ENCODE data around the gene RNF4. TPM values are rescaled to one million over a fixed set of nuclear protein-coding genes. Genes with fewer than 3 reads are reported as not detected.

RNF4 gene
- total and polyA plus RNA-seq, 2 donors: 41.3 to 43.1 TPM

DNA sequence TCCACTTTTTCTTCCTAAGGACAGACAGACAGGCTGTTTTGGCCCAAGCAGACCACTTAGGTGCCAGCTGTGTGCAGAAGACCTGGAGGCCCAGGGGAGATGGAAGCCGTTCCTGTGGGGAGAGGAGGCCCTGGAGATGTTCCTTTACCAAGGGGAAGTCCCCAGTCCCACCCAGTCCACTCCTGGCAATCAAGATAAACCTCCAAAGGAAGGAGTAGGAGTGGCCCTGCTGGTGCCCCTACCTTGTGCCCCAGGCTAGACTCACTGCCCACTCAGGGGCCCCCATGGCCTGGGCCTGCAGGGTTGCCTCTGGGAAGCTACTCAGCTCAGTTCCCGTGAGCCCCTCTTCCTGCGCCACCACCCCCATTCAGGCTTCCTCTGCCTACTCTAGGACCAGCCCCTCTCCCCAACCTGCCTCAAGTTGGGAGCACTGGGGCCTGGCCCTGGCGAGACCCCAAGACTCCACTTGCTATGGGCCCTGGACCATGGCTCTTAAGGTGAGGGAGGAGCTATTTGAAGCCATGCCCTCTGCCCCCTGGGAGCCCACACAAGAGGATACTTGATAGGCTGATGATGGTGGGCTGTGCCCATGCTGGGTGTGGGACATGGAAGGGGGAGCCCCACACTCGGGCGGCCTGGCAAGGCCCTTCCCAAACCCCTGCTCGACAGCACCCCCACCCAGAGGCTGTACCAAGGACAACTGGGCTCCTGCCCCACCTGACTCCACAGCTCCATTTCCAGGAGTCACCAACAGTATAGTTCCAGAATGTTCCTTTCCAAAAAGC, 24.8 kb upstream of the RNF4 start:
- 93% methylated on average over 7 of the region's 7 CpGs for WGBS
- Histone ChIP-seq H3K36me3 (ENCODE audit: control insufficient read depth in 2 of 2, insufficient read depth in 2 of 2, low read length in 1 of 2) (no peaks in the 10 kb centered on the region), H3K27me3 (ENCODE audit: control insufficient read depth in 2 of 2, insufficient read depth in 1 of 2, low read length in 1 of 2) (peaks cover 0 to 2% of the 10 kb centered on the region in 2 donors), H3K9me3 (ENCODE audit: control insufficient read depth in 2 of 2, insufficient read depth in 1 of 2, low read length in 1 of 2) (no peaks in the 10 kb centered on the region), H3K4me3 (ENCODE audit: low read length in 2 of 2) (no peak overlapping the region), H3K27ac (ENCODE audit: low read depth in 1 of 2, low read length in 1 of 2) (no peak overlapping the region), H3K4me1 (ENCODE audit: control insufficient read depth in 2 of 2, insufficient read depth in 2 of 2, low read length in 2 of 2) (peaks cover 0 to 6% of the 10 kb centered on the region in 2 donors)
- no peak for DNase-seq (ENCODE audit: low read depth in 6 of 9, low spot score in 9 of 9)

DNA sequence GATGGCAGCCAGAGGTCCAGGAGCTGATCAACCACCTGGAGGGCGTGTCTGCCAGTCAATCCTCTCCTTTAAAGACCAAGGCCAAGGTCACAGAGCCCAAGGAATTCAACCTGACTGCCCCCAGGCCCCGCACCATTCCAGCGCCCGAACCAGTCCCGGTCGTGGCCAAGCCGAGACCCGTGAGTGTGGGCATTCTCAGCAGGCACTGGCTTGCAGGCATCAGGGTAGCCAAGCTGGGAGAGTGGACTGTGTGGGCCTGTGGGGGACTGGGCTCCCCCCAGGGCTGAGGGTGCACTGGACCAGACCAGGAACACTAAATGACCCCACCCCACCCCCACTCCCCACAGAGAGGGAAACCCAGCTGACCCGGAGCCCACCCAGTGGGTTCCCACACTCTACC, 23.8 kb upstream of the RNF4 start:
- WGBS: 97% methylated on average over 9 of the region's 9 CpGs
- peaks cover 0 to 2% of the 10 kb centered on the region in 2 donors for H3K27me3 ChIP-seq (ENCODE audit: control insufficient read depth in 2 of 2, insufficient read depth in 1 of 2, low read length in 1 of 2)
- H3K27ac ChIP-seq (ENCODE audit: low read depth in 1 of 2, low read length in 1 of 2): no peak overlapping the region
- no peak for DNase-seq (ENCODE audit: low read depth in 6 of 9, low spot score in 9 of 9)
- peaks cover 0 to 6% of the 10 kb centered on the region in 2 donors for H3K4me1 ChIP-seq (ENCODE audit: control insufficient read depth in 2 of 2, insufficient read depth in 2 of 2, low read length in 2 of 2)
- H3K36me3 ChIP-seq (ENCODE audit: control insufficient read depth in 2 of 2, insufficient read depth in 2 of 2, low read length in 1 of 2): no peaks in the 10 kb centered on the region
- H3K9me3 ChIP-seq (ENCODE audit: control insufficient read depth in 2 of 2, insufficient read depth in 1 of 2, low read length in 1 of 2): peaks cover 0 to 1% of the 10 kb centered on the region in 2 donors
- H3K4me3 ChIP-seq (ENCODE audit: low read length in 2 of 2): no peak overlapping the region

DNA sequence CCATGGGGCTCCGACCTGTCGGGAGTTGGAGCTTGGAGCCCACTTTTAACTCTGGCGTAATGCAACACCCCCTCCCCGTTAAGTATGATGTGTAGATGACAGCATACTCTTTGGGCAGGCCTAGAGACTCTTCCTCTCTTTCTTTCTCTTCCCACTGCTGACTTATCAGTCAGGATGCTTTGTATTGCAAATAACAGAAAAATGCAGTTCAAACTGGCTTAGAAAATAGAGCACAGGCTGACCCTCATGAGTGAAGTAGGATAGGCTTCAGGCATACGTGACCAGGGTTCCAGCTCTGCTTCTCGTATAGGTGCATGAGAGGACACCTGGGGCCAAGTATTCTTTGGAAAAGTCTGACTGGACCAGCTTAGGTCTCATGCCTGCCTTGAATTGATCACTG, 23.3 kb upstream of the RNF4 start:
- H3K4me1 ChIP-seq (ENCODE audit: control insufficient read depth in 2 of 2, insufficient read depth in 2 of 2, low read length in 2 of 2): peaks cover 0 to 6% of the 10 kb centered on the region in 2 donors
- no peak for DNase-seq (ENCODE audit: low read depth in 6 of 9, low spot score in 9 of 9)
- H3K27me3 ChIP-seq (ENCODE audit: control insufficient read depth in 2 of 2, insufficient read depth in 1 of 2, low read length in 1 of 2): peaks cover 0 to 2% of the 10 kb centered on the region in 2 donors
- no peak overlapping the region for H3K4me3 ChIP-seq (ENCODE audit: low read length in 2 of 2)
- H3K9me3 ChIP-seq (ENCODE audit: control insufficient read depth in 2 of 2, insufficient read depth in 1 of 2, low read length in 1 of 2): peaks cover 0 to 1% of the 10 kb centered on the region in 2 donors
- no peak overlapping the region for H3K27ac ChIP-seq (ENCODE audit: low read depth in 1 of 2, low read length in 1 of 2)
- no peaks in the 10 kb centered on the region for H3K36me3 ChIP-seq (ENCODE audit: control insufficient read depth in 2 of 2, insufficient read depth in 2 of 2, low read length in 1 of 2)
- 97% methylated on average over 6 of the region's 6 CpGs for WGBS

DNA sequence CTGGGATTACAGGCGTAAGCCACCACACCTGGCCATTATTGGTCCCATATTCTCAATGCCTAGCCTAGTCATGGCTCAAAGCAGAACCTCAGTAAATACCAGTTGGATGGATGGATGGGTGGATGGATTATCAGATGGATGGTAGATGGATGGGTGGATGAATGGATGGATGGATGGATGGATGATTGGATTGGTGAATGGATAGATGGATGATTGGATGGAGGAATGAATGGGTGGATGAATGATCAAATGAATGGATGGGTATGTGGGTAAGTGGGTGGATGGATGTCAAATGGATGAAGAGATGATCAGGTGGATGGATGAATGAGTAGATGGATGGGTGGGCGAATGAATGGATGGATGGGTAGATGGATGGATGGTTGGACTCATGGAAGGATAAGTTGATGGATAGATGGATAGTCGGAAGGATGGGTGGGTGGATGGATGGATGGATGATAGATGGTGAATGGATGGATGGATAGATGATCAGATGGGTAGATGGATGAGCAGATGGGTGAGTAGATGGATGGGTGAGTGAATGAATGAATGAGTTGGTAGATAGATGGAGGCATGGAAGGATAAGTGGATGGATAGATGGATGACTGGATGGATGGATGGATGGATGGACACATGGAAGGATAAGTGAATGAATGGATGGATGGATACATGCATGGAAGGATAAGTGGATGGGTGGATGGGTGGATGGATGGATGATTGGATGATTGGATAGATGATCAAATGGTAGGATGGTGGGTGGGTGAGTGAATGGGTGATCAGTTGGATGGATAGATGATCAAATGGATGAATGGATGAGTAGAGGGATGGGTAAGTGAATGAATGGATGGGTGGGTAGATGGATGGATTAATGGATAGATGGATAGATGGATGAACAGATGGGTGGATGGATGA, 22.0 kb upstream of the RNF4 start:
- DNase-seq (ENCODE audit: low read depth in 6 of 9, low spot score in 9 of 9): no peak
- Histone ChIP-seq H3K4me3 (ENCODE audit: low read length in 2 of 2) (no peak overlapping the region), H3K9me3 (ENCODE audit: control insufficient read depth in 2 of 2, insufficient read depth in 1 of 2, low read length in 1 of 2) (peaks cover 0 to 1% of the 10 kb centered on the region in 2 donors), H3K27ac (ENCODE audit: low read depth in 1 of 2, low read length in 1 of 2) (no peak overlapping the region), H3K27me3 (ENCODE audit: control insufficient read depth in 2 of 2, insufficient read depth in 1 of 2, low read length in 1 of 2) (peaks cover 0 to 6% of the 10 kb centered on the region in 2 donors), H3K36me3 (ENCODE audit: control insufficient read depth in 2 of 2, insufficient read depth in 2 of 2, low read length in 1 of 2) (no peaks in the 10 kb centered on the region), H3K4me1 (ENCODE audit: control insufficient read depth in 2 of 2, insufficient read depth in 2 of 2, low read length in 2 of 2) (no peaks in the 10 kb centered on the region)
- 92% methylated on average over 3 of the region's 3 CpGs for WGBS

DNA sequence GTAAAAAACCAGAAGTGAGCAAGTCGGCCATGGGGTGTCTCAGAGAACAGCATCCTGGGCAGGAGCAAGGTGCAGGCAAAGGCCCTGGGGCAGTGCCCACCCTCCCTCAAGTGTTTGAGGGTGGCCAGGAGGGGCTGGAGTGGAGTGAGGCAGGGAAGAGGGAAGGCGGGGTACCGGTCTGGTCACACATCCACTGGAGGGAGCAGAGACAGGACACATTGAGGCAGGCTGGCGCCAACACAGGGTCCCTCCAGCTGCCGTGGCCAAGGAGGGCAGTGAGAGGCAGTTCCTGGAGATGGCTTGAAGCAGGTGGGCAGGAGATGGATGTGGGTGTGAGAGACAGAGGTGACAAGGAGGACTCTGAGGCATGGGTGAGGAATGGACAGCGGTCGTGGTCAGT, 20.3 kb upstream of the RNF4 start:
- Histone ChIP-seq H3K27me3 (ENCODE audit: control insufficient read depth in 2 of 2, insufficient read depth in 1 of 2, low read length in 1 of 2) (peaks cover 0 to 7% of the 10 kb centered on the region in 2 donors), H3K9me3 (ENCODE audit: control insufficient read depth in 2 of 2, insufficient read depth in 1 of 2, low read length in 1 of 2) (peaks cover 0 to 1% of the 10 kb centered on the region in 2 donors), H3K27ac (ENCODE audit: low read depth in 1 of 2, low read length in 1 of 2) (no peak overlapping the region), H3K4me1 (ENCODE audit: control insufficient read depth in 2 of 2, insufficient read depth in 2 of 2, low read length in 2 of 2) (no peaks in the 10 kb centered on the region), H3K4me3 (ENCODE audit: low read length in 2 of 2) (no peak overlapping the region), H3K36me3 (ENCODE audit: control insufficient read depth in 2 of 2, insufficient read depth in 2 of 2, low read length in 1 of 2) (no peaks in the 10 kb centered on the region)
- whole genome bisulfite sequencing: 97% methylated on average over 7 of the region's 7 CpGs
- DNase-seq (ENCODE audit: low read depth in 6 of 9, low spot score in 9 of 9): no peak

DNA sequence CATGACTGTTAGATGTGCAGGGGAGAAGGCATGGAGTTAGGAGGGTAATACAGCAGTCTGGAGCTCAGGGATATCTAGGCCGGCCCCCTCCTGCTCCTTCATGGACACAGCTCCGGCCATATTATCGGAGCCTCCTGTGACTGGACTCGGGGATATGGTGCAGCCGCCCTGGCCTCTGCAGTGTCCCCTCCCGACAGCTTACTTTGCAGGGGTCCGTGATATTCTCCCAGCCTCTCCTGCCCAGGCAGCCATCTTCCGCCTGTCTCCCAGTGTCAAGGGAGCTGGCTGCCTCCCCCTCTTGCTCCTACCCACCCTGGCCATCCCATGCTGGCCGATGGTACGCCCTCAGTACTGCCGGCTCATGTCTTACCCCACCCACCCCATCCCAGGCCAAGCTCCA, 19.9 kb upstream of the RNF4 start:
- Histone ChIP-seq H3K36me3 (ENCODE audit: control insufficient read depth in 2 of 2, insufficient read depth in 2 of 2, low read length in 1 of 2) (no peaks in the 10 kb centered on the region), H3K27me3 (ENCODE audit: control insufficient read depth in 2 of 2, insufficient read depth in 1 of 2, low read length in 1 of 2) (peaks cover 0 to 6% of the 10 kb centered on the region in 2 donors), H3K9me3 (ENCODE audit: control insufficient read depth in 2 of 2, insufficient read depth in 1 of 2, low read length in 1 of 2) (peaks cover 0 to 1% of the 10 kb centered on the region in 2 donors), H3K4me1 (ENCODE audit: control insufficient read depth in 2 of 2, insufficient read depth in 2 of 2, low read length in 2 of 2) (no peaks in the 10 kb centered on the region), H3K27ac (ENCODE audit: low read depth in 1 of 2, low read length in 1 of 2) (no peak overlapping the region), H3K4me3 (ENCODE audit: low read length in 2 of 2) (no peak overlapping the region)
- WGBS: 98% methylated on average over 11 of the region's 11 CpGs
- DNase-seq (ENCODE audit: low read depth in 6 of 9, low spot score in 9 of 9): no peak

DNA sequence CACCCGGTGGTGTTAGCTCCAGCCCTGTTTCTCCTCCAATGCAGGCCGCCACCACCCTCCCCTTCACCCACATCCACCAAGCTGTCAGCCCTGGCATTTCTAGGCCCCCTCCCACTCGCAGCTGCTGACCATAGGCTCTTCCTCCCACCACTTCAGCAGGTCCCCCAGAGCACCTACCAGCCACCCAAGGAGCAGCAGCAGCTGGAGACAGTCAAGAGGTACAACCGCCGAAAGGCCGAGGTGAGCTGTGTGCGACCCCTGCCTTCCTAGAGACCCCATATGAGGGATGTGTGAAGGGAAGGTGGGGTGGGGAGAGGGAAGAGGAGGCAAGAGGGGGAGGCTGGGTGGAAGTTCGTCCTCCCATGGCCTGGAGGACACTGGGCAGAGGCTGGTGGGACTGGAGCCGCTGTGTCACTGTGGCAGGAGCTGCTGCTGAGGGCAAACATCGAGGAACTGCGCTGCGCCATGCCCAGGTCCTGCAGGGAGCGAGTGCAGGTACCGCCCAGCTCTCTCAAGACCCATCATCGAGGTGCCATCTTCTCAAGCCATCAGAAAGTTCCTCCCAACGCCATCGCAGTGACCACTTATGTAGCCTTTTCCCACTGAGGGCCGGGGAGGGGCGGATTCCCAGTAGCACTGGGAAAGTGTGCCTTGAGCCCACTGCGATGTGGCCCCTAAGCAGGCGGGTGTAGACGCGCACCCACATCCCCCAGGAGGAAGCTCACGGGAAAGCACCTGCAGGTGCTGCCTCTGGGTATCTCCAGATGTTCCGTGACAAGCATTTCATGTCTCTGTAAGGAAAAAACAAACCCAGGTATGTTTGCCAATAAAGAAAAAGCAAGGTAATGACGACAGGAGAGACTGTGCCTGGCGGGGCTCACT, 19.2 kb upstream of the RNF4 start:
- peaks cover 0 to 6% of the 10 kb centered on the region in 2 donors for H3K27me3 ChIP-seq (ENCODE audit: control insufficient read depth in 2 of 2, insufficient read depth in 1 of 2, low read length in 1 of 2)
- no peak for DNase-seq (ENCODE audit: low read depth in 6 of 9, low spot score in 9 of 9)
- 93% methylated on average over 27 of the region's 27 CpGs for WGBS

DNA sequence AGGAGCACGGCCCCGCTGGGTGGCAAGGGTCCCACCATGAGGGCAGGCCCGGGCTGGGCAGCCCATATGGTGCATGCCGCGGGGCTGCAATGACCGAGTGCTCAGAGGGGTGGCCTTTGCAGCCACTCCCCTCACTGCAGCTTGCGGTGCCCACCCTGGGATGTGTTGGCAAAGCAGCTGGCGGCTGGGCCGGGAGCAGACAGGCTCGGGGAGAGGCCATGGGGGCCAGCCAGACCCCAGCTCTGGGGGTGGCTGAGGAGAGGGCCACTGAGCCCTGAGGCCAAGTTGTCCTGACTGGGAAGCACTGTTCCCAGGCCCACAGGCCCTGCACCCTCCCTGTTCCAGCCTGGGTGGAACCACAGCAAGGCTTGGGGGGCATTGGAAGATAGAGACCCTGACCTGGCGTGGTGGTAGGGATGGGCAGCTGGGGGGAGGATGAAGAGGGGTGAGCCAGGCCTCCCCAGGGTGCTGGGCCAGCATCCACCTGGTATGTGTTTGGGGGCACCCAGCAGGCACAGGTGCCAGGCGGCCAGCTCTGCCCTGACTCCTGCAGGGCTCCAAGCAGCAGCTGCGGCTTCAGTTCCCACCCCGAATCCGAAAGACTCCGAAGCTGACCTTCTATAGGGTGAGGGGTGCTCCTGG, 18.4 kb upstream of the RNF4 start:
- Histone ChIP-seq H3K27me3 (ENCODE audit: control insufficient read depth in 2 of 2, insufficient read depth in 1 of 2, low read length in 1 of 2) (peaks cover 0 to 6% of the 10 kb centered on the region in 2 donors), H3K36me3 (ENCODE audit: control insufficient read depth in 2 of 2, insufficient read depth in 2 of 2, low read length in 1 of 2) (no peaks in the 10 kb centered on the region), H3K9me3 (ENCODE audit: control insufficient read depth in 2 of 2, insufficient read depth in 1 of 2, low read length in 1 of 2) (peaks cover 0 to 1% of the 10 kb centered on the region in 2 donors), H3K4me1 (ENCODE audit: control insufficient read depth in 2 of 2, insufficient read depth in 2 of 2, low read length in 2 of 2) (no peaks in the 10 kb centered on the region), H3K27ac (ENCODE audit: low read depth in 1 of 2, low read length in 1 of 2) (no peak overlapping the region), H3K4me3 (ENCODE audit: low read length in 2 of 2) (no peak overlapping the region)
- DNase-seq (ENCODE audit: low read depth in 6 of 9, low spot score in 9 of 9): no peak
- WGBS: 94% methylated on average over 16 of the region's 16 CpGs

More for the DNA sequence above, 19.2 kb upstream of the RNF4 start:
- no peak overlapping the region for H3K27ac ChIP-seq (ENCODE audit: low read depth in 1 of 2, low read length in 1 of 2)
- no peaks in the 10 kb centered on the region for H3K36me3 ChIP-seq (ENCODE audit: control insufficient read depth in 2 of 2, insufficient read depth in 2 of 2, low read length in 1 of 2)
- H3K4me1 ChIP-seq (ENCODE audit: control insufficient read depth in 2 of 2, insufficient read depth in 2 of 2, low read length in 2 of 2): no peaks in the 10 kb centered on the region
- no peak overlapping the region for H3K4me3 ChIP-seq (ENCODE audit: low read length in 2 of 2)
- peaks cover 0 to 1% of the 10 kb centered on the region in 2 donors for H3K9me3 ChIP-seq (ENCODE audit: control insufficient read depth in 2 of 2, insufficient read depth in 1 of 2, low read length in 1 of 2)
